Measurements from ENCODE around the gene ST6GALNAC3. TPM values are rescaled to one million over a fixed set of nuclear protein-coding genes. Genes with fewer than 3 reads are reported as not detected.

ST6GALNAC3 gene
- total RNA-seq, 1 experiment from 2014 or later: 0.48 TPM

- no peak for DNase-seq (ENCODE audit: low read depth)
Observed at GRCh38 chr1:76142771-76143540, 68.4 kb downstream of the ST6GALNAC3 start.

DNA sequence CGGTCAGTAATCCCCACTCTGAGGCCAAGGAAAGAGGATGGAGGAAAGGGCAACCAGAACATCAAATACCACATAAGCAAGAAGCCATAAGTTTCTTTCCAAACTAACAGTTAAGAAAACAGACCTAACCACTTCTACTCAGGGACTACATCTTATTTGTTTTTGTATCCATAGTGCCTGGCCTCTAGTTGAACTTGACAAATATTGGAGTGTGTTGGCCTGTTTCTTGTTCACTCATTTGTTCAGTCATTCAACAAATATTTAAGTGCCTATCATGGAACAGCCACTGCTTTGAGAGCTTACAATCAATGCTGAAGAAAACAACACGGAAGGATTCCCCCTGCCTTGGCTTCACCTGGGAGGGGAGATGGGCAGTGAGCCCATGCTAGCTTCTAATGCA is 69.7 kb downstream of the ST6GALNAC3 start:
- no peak for DNase-seq (ENCODE audit: low read depth)

DNA sequence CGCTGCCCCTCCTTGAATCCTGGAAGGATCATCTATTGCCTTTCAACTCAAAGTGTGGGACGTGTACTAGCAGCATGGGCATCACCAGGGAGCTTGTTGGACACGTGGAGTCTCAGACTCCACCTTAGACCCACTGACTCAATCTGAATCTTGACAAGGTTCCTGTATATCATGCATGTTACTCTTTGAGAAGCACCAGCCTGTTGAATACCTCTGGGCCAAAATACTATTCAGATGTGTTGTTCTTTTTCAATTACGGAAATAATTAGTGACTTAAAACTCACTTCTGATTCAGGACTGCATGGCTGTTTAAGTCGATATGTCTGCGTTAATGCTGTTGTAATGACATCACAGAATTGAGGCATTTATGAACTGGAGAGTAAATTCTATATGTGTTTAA is 70.8 kb downstream of the ST6GALNAC3 start:
- DNase-seq (ENCODE audit: low read depth): no peak

DNA sequence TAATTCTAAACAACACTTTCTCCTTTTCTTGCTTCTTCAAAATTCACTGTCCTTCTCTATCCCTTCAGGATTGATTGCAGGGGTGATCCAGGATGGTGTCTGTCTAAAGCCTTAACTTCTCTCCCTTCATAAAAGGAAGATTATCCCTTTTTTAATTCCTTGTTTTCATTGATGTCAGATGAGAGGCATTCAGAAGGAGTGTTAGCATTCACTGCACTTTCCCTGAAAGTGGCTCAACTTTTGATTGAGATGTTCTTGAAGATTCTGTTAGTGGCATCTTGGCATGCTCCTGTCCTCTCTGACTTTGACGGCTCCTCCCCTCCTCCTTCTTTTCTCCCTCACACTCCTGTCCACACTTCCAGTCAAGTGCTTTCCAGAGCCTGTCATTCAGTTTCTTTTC is 71.6 kb downstream of the ST6GALNAC3 start:
- DNase-seq (ENCODE audit: low read depth): no peak

DNA sequence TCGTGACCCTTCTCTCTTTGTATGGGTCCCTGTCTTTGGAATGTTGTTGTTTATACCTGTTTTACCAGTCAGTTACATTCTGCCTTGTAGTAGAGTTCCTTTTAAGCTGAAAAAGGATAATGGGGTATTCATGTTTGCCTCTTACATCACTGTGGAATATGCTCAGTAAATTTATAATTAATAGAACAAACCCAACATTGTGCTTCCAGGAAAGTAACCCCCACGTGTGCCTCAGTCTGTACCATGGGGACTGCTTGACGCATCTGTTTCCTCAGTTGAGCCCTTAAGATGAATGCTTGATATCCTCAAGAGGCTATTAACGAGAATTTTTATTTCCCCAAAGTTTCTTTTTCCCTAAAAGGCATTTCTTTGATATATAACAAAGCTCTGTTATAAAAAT is 73.4 kb downstream of the ST6GALNAC3 start:
- DNase-seq (ENCODE audit: low read depth): peak; percentile 19

DNA sequence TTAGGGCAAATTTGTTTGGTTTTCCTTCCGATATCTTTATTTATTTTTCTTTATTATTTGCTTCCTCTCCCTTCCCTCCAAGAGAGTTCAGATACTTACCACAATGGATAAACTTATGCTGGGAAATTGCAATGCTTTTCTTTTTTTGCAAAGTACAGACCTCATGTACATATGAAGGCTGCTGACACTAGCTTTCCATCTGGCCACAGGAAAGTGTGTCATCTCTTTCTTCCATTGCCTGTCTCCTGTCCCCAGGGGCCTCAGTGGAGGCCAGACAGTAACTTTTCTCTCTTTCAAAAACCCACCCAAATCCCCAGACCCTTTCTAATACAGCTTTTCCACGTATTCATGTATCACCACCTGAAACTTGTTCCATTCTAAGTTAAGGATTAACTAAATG is 73.9 kb downstream of the ST6GALNAC3 start:
- no peak for DNase-seq (ENCODE audit: low read depth)

GRCh38 chr1:76153841-76154205 is 79.3 kb downstream of the ST6GALNAC3 start:
- DNase-seq (ENCODE audit: low read depth): no peak

GRCh38 chr1:76154206-76154956 is 79.8 kb downstream of the ST6GALNAC3 start:
- peak; percentile 70 for DNase-seq (ENCODE audit: low read depth)

DNA sequence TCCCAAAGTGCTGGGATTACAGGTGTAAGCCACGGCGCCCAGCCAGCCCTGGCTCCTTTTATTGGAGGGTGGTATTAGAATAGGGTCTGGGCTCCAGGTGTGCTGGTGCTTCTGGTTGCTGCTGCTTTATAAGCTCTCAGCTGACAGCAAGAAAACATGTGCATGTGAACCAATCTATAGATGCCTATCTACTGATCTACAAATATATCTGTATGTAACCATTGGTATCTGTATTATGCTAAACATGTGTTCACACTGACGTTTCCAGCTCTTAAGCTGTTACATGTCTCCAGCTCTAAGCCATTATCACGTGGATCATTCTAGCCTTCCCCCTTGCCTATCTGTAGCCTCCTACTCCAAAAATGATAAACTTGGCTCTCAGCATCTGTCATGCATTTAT is 82.4 kb downstream of the ST6GALNAC3 start:
- no peak for DNase-seq (ENCODE audit: low read depth)

DNA sequence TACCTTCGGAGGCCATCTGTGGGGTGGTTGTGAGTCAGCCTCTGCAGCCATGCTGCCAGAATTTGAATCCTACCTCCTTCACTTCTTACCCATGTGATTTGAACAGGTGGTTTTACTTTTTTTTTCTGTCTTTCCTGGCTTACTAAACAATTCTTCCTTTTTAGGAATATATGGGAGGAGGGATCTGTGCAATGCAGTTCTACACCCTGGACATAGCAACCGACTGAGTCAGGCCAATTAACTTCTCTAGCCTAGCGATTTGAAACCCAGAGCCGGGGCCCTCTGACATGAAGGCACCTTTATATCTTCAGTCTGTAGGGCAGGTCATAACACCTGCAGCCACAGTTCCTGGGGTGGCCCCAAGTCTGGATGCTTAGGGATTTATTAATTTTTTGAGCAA is 83.6 kb downstream of the ST6GALNAC3 start:
- no peak for DNase-seq (ENCODE audit: low read depth)

- no peak for DNase-seq (ENCODE audit: low read depth)
Observed at GRCh38 chr1:76160225-76160624, 85.7 kb downstream of the ST6GALNAC3 start.

GRCh38 chr1:76161451-76161850 is 86.9 kb downstream of the ST6GALNAC3 start:
- no peak for DNase-seq (ENCODE audit: low read depth)

DNA sequence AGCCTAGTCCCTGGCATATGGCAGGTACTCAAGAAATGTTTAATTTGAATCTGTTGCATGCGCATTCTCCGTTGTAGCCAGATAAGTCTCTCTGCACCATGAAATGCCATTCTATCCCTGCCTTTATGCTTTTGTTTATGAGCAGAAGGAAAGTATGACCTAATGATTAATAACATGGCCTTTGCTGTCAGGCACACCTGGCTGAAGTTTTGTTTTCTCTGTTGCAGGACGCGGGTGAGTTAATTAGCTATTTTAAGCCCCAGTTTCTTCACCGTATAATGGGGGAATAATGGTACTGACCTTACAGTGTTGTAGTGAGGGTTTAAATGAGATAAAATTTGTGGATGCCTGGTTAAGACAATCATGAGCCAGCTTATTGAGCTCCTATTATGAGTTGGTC is 87.7 kb downstream of the ST6GALNAC3 start:
- DNase-seq (ENCODE audit: low read depth): no peak

DNA sequence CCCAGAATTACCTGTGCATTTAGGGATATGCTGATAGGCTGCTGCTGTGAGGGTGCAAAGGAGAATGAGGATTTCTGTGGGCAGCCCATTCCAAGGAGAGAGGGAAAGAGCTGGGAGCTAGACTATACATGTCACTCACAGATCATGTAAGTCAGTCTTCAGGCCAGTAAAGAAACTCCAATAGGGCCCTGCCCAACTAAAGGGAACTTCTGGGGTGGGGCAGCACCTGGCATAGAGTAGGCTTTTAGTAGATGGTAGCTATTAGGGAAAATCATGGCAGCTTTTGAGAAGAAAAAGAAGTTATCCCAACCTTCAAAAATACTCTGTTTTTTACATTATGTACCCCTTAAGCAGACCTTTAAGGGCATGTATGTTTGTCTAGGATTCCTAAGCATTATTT is 89.6 kb downstream of the ST6GALNAC3 start:
- no peak for DNase-seq (ENCODE audit: low read depth)

- DNase-seq (ENCODE audit: low read depth): no peak
Observed at GRCh38 chr1:76170084-76170483, 95.5 kb downstream of the ST6GALNAC3 start.

DNA sequence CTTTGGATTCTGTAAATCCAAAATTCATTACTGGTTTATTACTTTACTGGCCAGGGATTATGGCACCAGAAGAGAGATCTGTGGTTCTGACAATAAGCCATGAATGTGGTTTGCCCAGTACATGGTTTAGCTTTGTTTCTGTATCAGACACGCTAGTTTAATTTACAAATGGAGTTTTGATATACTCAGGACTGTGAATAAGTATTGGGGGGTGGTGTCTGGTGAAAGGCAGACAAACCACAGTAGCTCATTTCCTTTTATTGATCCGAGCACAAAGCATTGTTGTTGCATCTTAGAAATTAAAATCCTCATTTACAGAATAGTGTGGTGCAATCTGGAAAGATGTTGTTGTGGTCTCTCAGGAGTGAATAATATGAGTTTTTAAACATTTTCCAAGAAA is 96.0 kb downstream of the ST6GALNAC3 start:
- no peak for DNase-seq (ENCODE audit: low read depth)

GRCh38 chr1:76176000-76176399 is 101.5 kb downstream of the ST6GALNAC3 start:
- DNase-seq (ENCODE audit: low read depth): no peak

DNA sequence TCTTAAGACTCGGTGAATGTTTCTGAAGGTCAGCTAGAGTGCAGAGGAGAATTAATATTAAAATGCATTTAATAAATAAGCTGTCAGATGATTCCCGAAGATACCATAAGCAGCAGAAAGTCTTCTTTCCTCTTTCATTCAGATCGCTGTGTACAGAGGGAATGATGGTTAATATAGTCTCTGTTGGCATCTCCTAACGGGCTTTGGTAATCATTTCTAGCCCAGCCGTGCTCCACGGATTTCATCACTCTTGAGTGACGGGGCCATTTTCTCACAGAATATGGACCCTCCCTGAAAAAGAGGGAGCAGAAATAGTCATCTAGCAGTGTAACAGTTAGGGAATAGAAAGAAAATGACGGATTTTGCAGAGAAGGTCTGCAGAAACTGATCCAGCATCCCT is 103.1 kb downstream of the ST6GALNAC3 start:
- DNase-seq (ENCODE audit: low read depth): no peak

GRCh38 chr1:76179219-76179698 is 104.7 kb downstream of the ST6GALNAC3 start:
- no peak for DNase-seq (ENCODE audit: low read depth)

DNA sequence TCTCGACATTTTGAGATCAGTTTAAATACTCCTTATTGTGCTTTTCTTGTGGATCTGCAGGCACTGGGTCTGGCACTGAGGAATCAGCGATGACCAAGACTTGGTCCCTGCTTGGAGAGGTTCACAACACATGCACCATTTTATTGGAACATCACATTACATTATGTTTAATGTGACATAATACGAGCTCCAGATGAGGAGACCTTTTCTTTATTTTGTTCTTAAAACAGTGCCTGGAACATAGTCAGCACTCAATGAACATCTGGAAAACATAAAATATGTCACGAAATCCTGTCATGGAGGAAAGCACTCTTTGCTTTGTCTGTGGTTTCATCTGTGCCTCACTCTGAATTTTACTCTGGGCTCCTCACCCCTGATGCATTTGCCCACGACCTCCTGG is 110.7 kb downstream of the ST6GALNAC3 start:
- peak; percentile 6 for DNase-seq (ENCODE audit: low read depth)

DNA sequence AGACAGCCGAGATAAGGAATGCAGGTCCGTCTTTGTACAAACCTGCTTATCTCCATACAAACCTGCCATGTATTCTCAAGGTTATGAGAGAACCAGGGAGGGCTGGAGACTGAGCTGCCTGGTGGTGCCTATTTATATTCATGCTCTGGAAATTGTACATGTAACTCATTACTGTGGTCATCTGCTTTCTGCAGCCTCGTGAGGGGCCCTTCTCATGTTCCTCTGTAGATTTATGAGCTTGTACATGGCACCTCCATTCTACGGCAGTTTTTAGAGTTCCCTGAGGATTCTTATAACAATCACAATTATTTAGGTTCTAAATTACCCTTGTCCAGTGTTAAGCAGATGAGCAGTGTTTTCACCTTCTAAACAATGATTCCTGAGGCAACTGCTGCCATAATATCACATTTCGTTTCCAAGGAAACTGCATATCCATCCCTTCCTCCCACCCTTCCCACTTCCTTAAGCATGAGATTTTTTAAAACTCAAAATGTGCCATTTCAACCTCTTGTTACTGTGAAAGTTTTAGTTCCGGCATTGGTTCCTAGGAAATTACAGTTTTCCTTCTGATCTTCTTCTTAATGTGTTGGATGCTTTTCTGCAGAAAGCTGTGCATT is 112.1 kb downstream of the ST6GALNAC3 start:
- no peak for DNase-seq (ENCODE audit: low read depth)

- no peak for DNase-seq (ENCODE audit: low read depth)
Observed at GRCh38 chr1:76187436-76187835, 112.9 kb downstream of the ST6GALNAC3 start.

GRCh38 chr1:76189310-76189709 is 114.8 kb downstream of the ST6GALNAC3 start:
- no peak for DNase-seq (ENCODE audit: low read depth)
